ENCODE measurements around the gene TLR7.

GRCh38 chrX:12929701-12930100 lies 62.8 kb downstream of the TLR7 start:
- TF ChIP-seq, protein P1, sequence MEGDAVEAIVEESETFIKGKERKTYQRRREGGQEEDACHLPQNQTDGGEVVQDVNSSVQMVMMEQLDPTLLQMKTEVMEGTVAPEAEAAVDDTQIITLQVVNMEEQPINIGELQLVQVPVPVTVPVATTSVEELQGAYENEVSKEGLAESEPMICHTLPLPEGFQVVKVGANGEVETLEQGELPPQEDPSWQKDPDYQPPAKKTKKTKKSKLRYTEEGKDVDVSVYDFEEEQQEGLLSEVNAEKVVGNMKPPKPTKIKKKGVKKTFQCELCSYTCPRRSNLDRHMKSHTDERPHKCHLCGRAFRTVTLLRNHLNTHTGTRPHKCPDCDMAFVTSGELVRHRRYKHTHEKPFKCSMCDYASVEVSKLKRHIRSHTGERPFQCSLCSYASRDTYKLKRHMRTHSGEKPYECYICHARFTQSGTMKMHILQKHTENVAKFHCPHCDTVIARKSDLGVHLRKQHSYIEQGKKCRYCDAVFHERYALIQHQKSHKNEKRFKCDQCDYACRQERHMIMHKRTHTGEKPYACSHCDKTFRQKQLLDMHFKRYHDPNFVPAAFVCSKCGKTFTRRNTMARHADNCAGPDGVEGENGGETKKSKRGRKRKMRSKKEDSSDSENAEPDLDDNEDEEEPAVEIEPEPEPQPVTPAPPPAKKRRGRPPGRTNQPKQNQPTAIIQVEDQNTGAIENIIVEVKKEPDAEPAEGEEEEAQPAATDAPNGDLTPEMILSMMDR (IDR thresholded peaks at IDR 0.05) = no peak
- TF ChIP-seq POLR2A (IDR thresholded peaks at IDR 0.05) = no peak
